ENCODE results near the gene NTN1. TPM values are rescaled to one million over a fixed set of nuclear protein-coding genes. Genes with fewer than 3 reads are reported as not detected.

The NTN1 gene
- total RNA-seq, 1 donor from 2014 or later, result 0.45 TPM

GRCh38 chr17:9124554-9124935, 103.2 kb downstream of the NTN1 start:
- peaks cover 6% of the 10 kb centered on the region for H3F3A ChIP-seq (ENCODE audit: low read depth)
- H3K4me3 ChIP-seq, result no peak overlapping the region
- no peak overlapping the region for H2AFZ ChIP-seq (replicated peaks)
- no peaks in the 10 kb centered on the region for H3K4me1 ChIP-seq
- H3K36me3 ChIP-seq, result no peaks in the 10 kb centered on the region
- no peaks in the 10 kb centered on the region for H3K79me2 ChIP-seq (ENCODE audit: low read depth)
- H3K4me1 Mint-ChIP-seq, result peaks cover 18% of the 10 kb centered on the region
- H3K9me3 Mint-ChIP-seq, result peaks cover 4% of the 10 kb centered on the region
- no peak overlapping the region for H3K4me2 ChIP-seq
- peaks cover 18% of the 10 kb centered on the region for H3K27me3 Mint-ChIP-seq (ENCODE audit: insufficient read depth, low read depth)
- no peak overlapping the region for H3K27ac ChIP-seq
- H3K4me3 Mint-ChIP-seq, result no peak overlapping the region
- DNase-seq (ENCODE audit: low spot score), result no peak
- H3K9ac ChIP-seq, result no peak overlapping the region
- no peaks in the 10 kb centered on the region for H4K20me1 ChIP-seq (ENCODE audit: low read depth)
- H3K36me3 Mint-ChIP-seq, result no peaks in the 10 kb centered on the region
- no peaks in the 10 kb centered on the region for H3K9me3 ChIP-seq (ENCODE audit: low read depth)
- TF ChIP-seq CTCF (IDR thresholded peaks at IDR 0.05), result no peak
- no peak for TF ChIP-seq EZH2 (IDR thresholded peaks at IDR 0.05)
- no peak for TF ChIP-seq EZH2phosphoT487 (IDR thresholded peaks at IDR 0.05)
- H3K27ac Mint-ChIP-seq, result no peak overlapping the region
- no peaks in the 10 kb centered on the region for H3K27me3 ChIP-seq

GRCh38 chr17:9125722-9126121, 104.4 kb downstream of the NTN1 start:
- H3K4me3 Mint-ChIP-seq, result no peak overlapping the region
- Histone ChIP-seq H3F3A (ENCODE audit: low read depth) (peaks cover 6% of the 10 kb centered on the region), H3K36me3 (no peaks in the 10 kb centered on the region), H4K20me1 (ENCODE audit: low read depth) (no peaks in the 10 kb centered on the region), H3K9me3 (ENCODE audit: low read depth) (no peaks in the 10 kb centered on the region), H3K27me3 (no peaks in the 10 kb centered on the region), H3K4me2 (no peak overlapping the region), H3K27ac (no peak overlapping the region), H3K79me2 (ENCODE audit: low read depth) (no peaks in the 10 kb centered on the region), H3K4me1 (no peaks in the 10 kb centered on the region), H3K4me3 (no peak overlapping the region), H2AFZ (replicated peaks) (no peak overlapping the region), H3K9ac (no peak overlapping the region)
- H3K27ac Mint-ChIP-seq, result no peak overlapping the region
- H3K9me3 Mint-ChIP-seq, result peaks cover 4% of the 10 kb centered on the region
- no peak for TF ChIP-seq EZH2phosphoT487 (IDR thresholded peaks at IDR 0.05)
- TF ChIP-seq CTCF (IDR thresholded peaks at IDR 0.05), result no peak
- no peak for TF ChIP-seq EZH2 (IDR thresholded peaks at IDR 0.05)
- no peak for DNase-seq (ENCODE audit: low spot score)
- H3K4me1 Mint-ChIP-seq, result peaks cover 17% of the 10 kb centered on the region
- H3K36me3 Mint-ChIP-seq, result no peaks in the 10 kb centered on the region
- H3K27me3 Mint-ChIP-seq (ENCODE audit: insufficient read depth, low read depth), result peaks cover 18% of the 10 kb centered on the region

GRCh38 chr17:9127340-9127739, 106.0 kb downstream of the NTN1 start:
- Histone ChIP-seq H3F3A (ENCODE audit: low read depth) (peaks cover 6% of the 10 kb centered on the region), H3K27ac (no peak overlapping the region), H3K27me3 (no peaks in the 10 kb centered on the region), H2AFZ (replicated peaks) (no peak overlapping the region), H3K9ac (no peak overlapping the region), H3K4me3 (no peak overlapping the region), H3K4me2 (no peak overlapping the region), H3K36me3 (no peaks in the 10 kb centered on the region), H3K4me1 (no peaks in the 10 kb centered on the region), H3K79me2 (ENCODE audit: low read depth) (no peaks in the 10 kb centered on the region), H4K20me1 (ENCODE audit: low read depth) (no peaks in the 10 kb centered on the region), H3K9me3 (ENCODE audit: low read depth) (no peaks in the 10 kb centered on the region)
- Mint-ChIP-seq H3K27me3 (ENCODE audit: insufficient read depth, low read depth) (peaks cover 15% of the 10 kb centered on the region), H3K4me3 (no peak overlapping the region), H3K27ac (no peak overlapping the region), H3K36me3 (no peaks in the 10 kb centered on the region), H3K9me3 (peaks cover 4% of the 10 kb centered on the region), H3K4me1 (peaks cover 7% of the 10 kb centered on the region)
- TF ChIP-seq CTCF (IDR thresholded peaks at IDR 0.05) (no peak), EZH2 (IDR thresholded peaks at IDR 0.05) (no peak), EZH2phosphoT487 (IDR thresholded peaks at IDR 0.05) (no peak)
- DNase-seq (ENCODE audit: low spot score), result no peak
